Retina (tissue), 1 donor: Measurements from ENCODE around the gene DLG2.
A peak's percentile ranks its signal among the peaks of the same experiment; 100 is the strongest.

Experiments used
- DNase-seq: peaks from one replicate; pipeline ENCODE4 v3.0.0-alpha.2; 2016

Gene DLG2

GRCh38 chr11:84297570-84297969 is 1329.6 kb downstream of the DLG2 start:
- DNase-seq = no peak

GRCh38 chr11:84295815-84296214 is 1331.3 kb downstream of the DLG2 start:
- DNase-seq = no peak

GRCh38 chr11:84292955-84293354 is 1334.2 kb downstream of the DLG2 start:
- no peak for DNase-seq

- no peak for DNase-seq
Observed at GRCh38 chr11:84292006-84292405, 1335.1 kb downstream of the DLG2 start.

- DNase-seq = no peak
Observed at GRCh38 chr11:84290647-84291046, 1336.5 kb downstream of the DLG2 start.

GRCh38 chr11:84289381-84289906 is 1337.7 kb downstream of the DLG2 start:
- peak; percentile 16 for DNase-seq

- DNase-seq = no peak
Observed at GRCh38 chr11:84273541-84273940, 1353.6 kb downstream of the DLG2 start.

GRCh38 chr11:84270466-84270865 is 1356.7 kb downstream of the DLG2 start:
- DNase-seq = no peak

- DNase-seq = no peak
Observed at GRCh38 chr11:84264066-84264465, 1363.1 kb downstream of the DLG2 start.

GRCh38 chr11:84261707-84262106 is 1365.4 kb downstream of the DLG2 start:
- no peak for DNase-seq

GRCh38 chr11:84260862-84261261 is 1366.3 kb downstream of the DLG2 start:
- no peak for DNase-seq

GRCh38 chr11:84256618-84257017 is 1370.5 kb downstream of the DLG2 start:
- no peak for DNase-seq

- no peak for DNase-seq
Observed at GRCh38 chr11:84255483-84255882, 1371.7 kb downstream of the DLG2 start.

- no peak for DNase-seq
Observed at GRCh38 chr11:84250834-84251613, 1376.1 kb downstream of the DLG2 start.

GRCh38 chr11:84249344-84250135 is 1377.6 kb downstream of the DLG2 start:
- DNase-seq = no peak

GRCh38 chr11:84247926-84248325 is 1379.2 kb downstream of the DLG2 start:
- DNase-seq = no peak

- no peak for DNase-seq
Observed at GRCh38 chr11:84247129-84247528, 1380.0 kb downstream of the DLG2 start.

- DNase-seq = no peak
Observed at GRCh38 chr11:84243629-84244263, 1383.4 kb downstream of the DLG2 start.

GRCh38 chr11:84241343-84242131 is 1385.6 kb downstream of the DLG2 start:
- no peak for DNase-seq

GRCh38 chr11:84240847-84241246 is 1386.3 kb downstream of the DLG2 start:
- DNase-seq = no peak

GRCh38 chr11:84236436-84236835 is 1390.7 kb downstream of the DLG2 start:
- DNase-seq = no peak

GRCh38 chr11:84234462-84235202 is 1392.5 kb downstream of the DLG2 start:
- DNase-seq = no peak
